GM23338 (cell line): ENCODE measurements around the gene FOXP1. TPM values are rescaled to one million over a fixed set of nuclear protein-coding genes. Genes with fewer than 3 reads are reported as not detected.

Experiments used
- ATAC-seq: fragments of 200-7000 bp; cut with Tn5 transposase; 3 replicates; pipeline ENCODE4 v1.9.1; 2020
- DNase-seq: peaks from one replicate; pipeline ENCODE4 v3.0.0-alpha.2; 2015; ENCODE audit warnings: low spot score
- H2AFZ ChIP-seq: fragments of 200-600 bp; sonication (generic); 2 replicates; pipeline ENCODE4 v1.8.0; 2016; ENCODE audit warnings: antibody characterized with exemption, mild to moderate bottlenecking, moderate library complexity
- H3F3A ChIP-seq: fragments of 200-600 bp; sonication (generic); replicated peaks from 2 replicates; pipeline ENCODE4 v1.8.0; 2017; ENCODE audit warnings: antibody characterized with exemption, mixed run types, low read depth
- H3K27ac ChIP-seq: fragments of 200-600 bp; sonication (generic); 2 replicates; pipeline ENCODE4 v1.6.1; 2016; ENCODE audit warnings: low read depth
- H3K27me3 ChIP-seq: fragments of 200-600 bp; sonication (generic); 2 replicates; pipeline ENCODE4 v1.8.0; 2016; ENCODE audit warnings: mild to moderate bottlenecking, mixed run types, moderate library complexity; ENCODE audit not compliant: insufficient read depth
- H3K36me3 ChIP-seq: fragments of 200-600 bp; sonication (generic); 2 replicates; pipeline ENCODE4 v1.8.0; 2016; ENCODE audit warnings: mild to moderate bottlenecking; ENCODE audit not compliant: insufficient read depth
- H3K4me1 ChIP-seq: fragments of 200-600 bp; sonication (generic); 2 replicates; pipeline ENCODE4 v1.8.0; 2016; ENCODE audit warnings: mild to moderate bottlenecking, moderate library complexity; ENCODE audit not compliant: insufficient read depth
- H3K4me2 ChIP-seq: fragments of 200-600 bp; sonication (generic); 2 replicates; pipeline ENCODE4 v1.7.1; 2017; ENCODE audit warnings: mixed run types
- H3K4me3 ChIP-seq: fragments of 200-600 bp; sonication (generic); 2 replicates; pipeline ENCODE4 v1.6.1; 2016; ENCODE audit warnings: mixed run types
- H3K79me2 ChIP-seq: fragments of 200-600 bp; sonication (generic); replicated peaks from 2 replicates; pipeline ENCODE4 v1.8.0; 2017; ENCODE audit warnings: mild to moderate bottlenecking; ENCODE audit not compliant: insufficient read depth
- H3K9me2 ChIP-seq: fragments of 200-600 bp; sonication (generic); 2 replicates; pipeline ENCODE4 v1.8.0; 2017; ENCODE audit not compliant: insufficient read depth
- H4K20me1 ChIP-seq: fragments of 200-600 bp; sonication (generic); replicated peaks from 2 replicates; pipeline ENCODE4 v1.8.0; 2017; ENCODE audit warnings: mild to moderate bottlenecking; ENCODE audit not compliant: insufficient read depth
- H3K27ac Mint-ChIP-seq: 2 replicates; pipeline ENCODE4 v1.8.0; 2020; ENCODE audit warnings: inconsistent platforms, mild to moderate bottlenecking, moderate library complexity, mixed read lengths
- H3K27me3 Mint-ChIP-seq: 3 replicates; pipeline ENCODE4 v1.8.0; 2022; ENCODE audit warnings: low read depth, mild to moderate bottlenecking, moderate library complexity, mixed read lengths, inconsistent platforms; ENCODE audit not compliant: insufficient read depth, poor library complexity
- H3K36me3 Mint-ChIP-seq: 3 replicates; pipeline ENCODE4 v1.8.0; 2021; ENCODE audit warnings: low read depth, mild to moderate bottlenecking, inconsistent platforms, moderate library complexity, mixed read lengths
- H3K4me1 Mint-ChIP-seq: 3 replicates; pipeline ENCODE4 v1.8.0; 2020; ENCODE audit warnings: mild to moderate bottlenecking, inconsistent platforms, mixed read lengths
- H3K4me3 Mint-ChIP-seq: 3 replicates; pipeline ENCODE4 v1.8.0; 2021; ENCODE audit warnings: moderate library complexity, mild to moderate bottlenecking, inconsistent platforms, mixed read lengths
- H3K9me3 Mint-ChIP-seq: 3 replicates; pipeline ENCODE4 v1.8.0; 2020; ENCODE audit warnings: moderate library complexity, mild to moderate bottlenecking, inconsistent platforms, mixed read lengths
- CREB1 ChIP-seq: fragments of 250-450 bp; sonication (Bioruptor Pico); IDR thresholded peaks from 2 replicates; pipeline ENCODE4 v1.5.0; 2020; ENCODE audit warnings: low read depth, mild to moderate bottlenecking, moderate library complexity
- ETS1 ChIP-seq: IDR thresholded peaks from 2 replicates; pipeline ENCODE4 v1.6.1; 2016; ENCODE audit warnings: antibody characterized with exemption
- EZH2 ChIP-seq: fragments of 200-600 bp; sonication (generic); IDR thresholded peaks from one replicate; pipeline ENCODE4 v1.8.0; 2017; ENCODE audit warnings: antibody characterized with exemption, mild to moderate bottlenecking, low read depth; ENCODE audit not compliant: unreplicated experiment
- EZH2phosphoT487 ChIP-seq: fragments of 200-600 bp; sonication (generic); IDR thresholded peaks from one replicate; pipeline ENCODE4 v1.8.1; 2018; ENCODE audit warnings: antibody characterized with exemption; ENCODE audit not compliant: unreplicated experiment
- JUNB ChIP-seq: IDR thresholded peaks from one replicate; pipeline ENCODE4 v1.6.1; 2016; ENCODE audit warnings: antibody characterized with exemption; ENCODE audit not compliant: unreplicated experiment
- NANOG ChIP-seq: IDR thresholded peaks from 2 replicates; pipeline ENCODE4 v1.6.1; 2016; ENCODE audit warnings: antibody characterized with exemption, borderline replicate concordance
- POLR2AphosphoS5 ChIP-seq: IDR thresholded peaks from 2 replicates; pipeline ENCODE4 v1.6.1; 2016; ENCODE audit warnings: antibody characterized with exemption, low read depth
- REST ChIP-seq: IDR thresholded peaks from one replicate; pipeline ENCODE4 v1.6.1; 2018; ENCODE audit warnings: antibody characterized with exemption; ENCODE audit not compliant: unreplicated experiment
- STAT1 ChIP-seq: IDR thresholded peaks from one replicate; pipeline ENCODE4 v1.6.1; 2016; ENCODE audit warnings: antibody characterized with exemption; ENCODE audit not compliant: unreplicated experiment
- ZNF331 ChIP-seq: fragments of 250-450 bp; sonication (Bioruptor Pico); IDR thresholded peaks from 2 replicates; pipeline ENCODE4 v1.5.0; 2020; ENCODE audit warnings: low read depth, mild to moderate bottlenecking, moderate library complexity
- ZNF462 ChIP-seq: fragments of 250-450 bp; sonication (Bioruptor Pico); IDR thresholded peaks from 2 replicates; pipeline ENCODE4 v1.5.0; 2020; ENCODE audit warnings: mild to moderate bottlenecking, moderate library complexity
- polyA plus RNA-seq: library from polyadenylated mRNA; unstranded; fragments of >200 nt; fragmentation: Nextera tagmentation; extraction: Ambion mirVana; gene quantifications from 2 replicates; pipeline ENCODE4 v1.2.1, GENCODE V29; 2016
- total RNA-seq: library from RNA; depleted of rRNA; stranded (reverse); fragments of >200 nt; shearing (Covaris generic); gene quantifications from 2 replicates; pipeline ENCODE4 v1.2.3, GENCODE V29; 2014

Gene FOXP1
- total and polyA plus RNA-seq, 2 experiments from 2014 or later, result 32.9 to 35.5 TPM

- peaks cover 3% of the 10 kb centered on the region for H3K27me3 Mint-ChIP-seq
- no peaks in the 10 kb centered on the region for H3K36me3 Mint-ChIP-seq
- Histone ChIP-seq H3K36me3 (no peaks in the 10 kb centered on the region), H3F3A (no peaks in the 10 kb centered on the region), H3K9me2 (no peaks in the 10 kb centered on the region), H3K4me2 (no peak overlapping the region), H3K27ac (no peak overlapping the region), H3K27me3 (no peaks in the 10 kb centered on the region), H3K79me2 (no peaks in the 10 kb centered on the region), H2AFZ (no peak overlapping the region), H4K20me1 (no peaks in the 10 kb centered on the region), H3K4me1 (peaks cover 4% of the 10 kb centered on the region), H3K4me3 (no peak overlapping the region)
- no peak overlapping the region for H3K27ac Mint-ChIP-seq
- DNase-seq, result no peak
- no peaks in the 10 kb centered on the region for H3K9me3 Mint-ChIP-seq
- no peak for TF ChIP-seq ZNF331 (CRISPR knock-in tag)
- TF ChIP-seq ZNF462 (CRISPR knock-in tag), result no peak
- TF ChIP-seq ETS1, result no peak
- TF ChIP-seq EZH2phosphoT487, result no peak
- TF ChIP-seq CREB1 (CRISPR knock-in tag), result no peak
- no peak for TF ChIP-seq JUNB
- TF ChIP-seq REST, result no peak
- TF ChIP-seq NANOG, result no peak
- no peak for TF ChIP-seq EZH2
- no peak for TF ChIP-seq POLR2AphosphoS5
- no peak for TF ChIP-seq STAT1
- no peak for ATAC-seq
- H3K4me3 Mint-ChIP-seq, result no peak overlapping the region
- H3K4me1 Mint-ChIP-seq, result peaks cover 4% of the 10 kb centered on the region
These were observed 587.4 kb downstream of the FOXP1 start for GRCh38 chr3:70996082-70996481.
